Stimulated activated naive CD8-positive, alpha-beta T cell treated with anti-CD3 and anti-CD28 coated beads, Interleukin-15, amount 100 ng/mL, for 72 hours (primary cell): ENCODE results near the gene SRSF7.
A peak's percentile ranks its signal among the peaks of the same experiment; 100 is the strongest.
"Not testable (repeated sequence)": the region's sequence is repeated elsewhere in the genome, so short reads cannot be mapped to it uniquely, and the experiment has no call there.

Source experiments
- ATAC-seq: fragments of 150-1000 bp; cut with Tn5 transposase; 2 replicates; pipeline ENCODE4 v1.10.0; 2021; ENCODE audit warnings: mild to moderate bottlenecking, moderate library complexity
- DNase-seq, 2 donors: peaks; one replicate each; pipeline ENCODE4 v3.0.0; 2021 to 2022
- H3K27ac Mint-ChIP-seq, 2 donors: one replicate each; pipeline ENCODE4 v1.8.0; 2022; ENCODE audit warnings: mild to moderate bottlenecking in 2 of 2, mixed read lengths in 2 of 2, moderate library complexity in 2 of 2
- H3K27me3 Mint-ChIP-seq: one replicate; pipeline ENCODE4 v1.8.0; 2022; ENCODE audit warnings: mixed read lengths
- H3K4me1 Mint-ChIP-seq: one replicate; pipeline ENCODE4 v1.8.0; 2022; ENCODE audit warnings: mild to moderate bottlenecking, mixed read lengths
- H3K4me3 Mint-ChIP-seq, 2 donors: one replicate each; pipeline ENCODE4 v1.8.0; 2022; ENCODE audit warnings: mild to moderate bottlenecking in 2 of 2, mixed read lengths in 2 of 2, moderate library complexity in 1 of 2
- H3K9me3 Mint-ChIP-seq, 2 donors: one replicate each; pipeline ENCODE4 v1.8.0; 2022; ENCODE audit warnings: mixed read lengths in 2 of 2

SRSF7 gene

DNA sequence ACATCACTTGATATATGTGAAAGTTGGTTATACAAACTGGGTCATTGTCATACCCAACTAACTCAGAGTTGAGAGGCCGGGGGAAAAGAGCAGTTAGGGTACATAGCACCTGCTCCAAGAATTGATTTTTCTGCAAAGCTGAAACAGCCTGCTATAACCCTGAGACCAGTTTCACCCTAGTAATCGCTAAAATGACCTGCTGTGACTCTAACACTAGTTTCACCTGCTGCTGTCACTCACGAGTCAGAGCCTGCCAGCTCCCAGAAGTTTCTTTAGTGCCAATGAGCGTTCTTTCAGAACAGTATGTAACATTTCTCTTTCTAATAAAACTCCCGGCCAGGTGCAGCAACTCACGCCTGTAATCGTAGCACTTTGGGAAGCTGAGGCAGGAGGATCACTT is 28.0 kb downstream of the SRSF7 start:
- ATAC-seq, result peak; percentile 56
- DNase-seq, result no peak
- Mint-ChIP-seq H3K4me1 (peaks cover 64% of the 10 kb centered on the region), H3K9me3 (peaks cover 4 to 7% of the 10 kb centered on the region in 2 donors), H3K27me3 (no peaks in the 10 kb centered on the region), H3K4me3 (peak overlapping the region; percentile 71), H3K27ac (peak overlapping the region; percentile 34 to 38)

DNA sequence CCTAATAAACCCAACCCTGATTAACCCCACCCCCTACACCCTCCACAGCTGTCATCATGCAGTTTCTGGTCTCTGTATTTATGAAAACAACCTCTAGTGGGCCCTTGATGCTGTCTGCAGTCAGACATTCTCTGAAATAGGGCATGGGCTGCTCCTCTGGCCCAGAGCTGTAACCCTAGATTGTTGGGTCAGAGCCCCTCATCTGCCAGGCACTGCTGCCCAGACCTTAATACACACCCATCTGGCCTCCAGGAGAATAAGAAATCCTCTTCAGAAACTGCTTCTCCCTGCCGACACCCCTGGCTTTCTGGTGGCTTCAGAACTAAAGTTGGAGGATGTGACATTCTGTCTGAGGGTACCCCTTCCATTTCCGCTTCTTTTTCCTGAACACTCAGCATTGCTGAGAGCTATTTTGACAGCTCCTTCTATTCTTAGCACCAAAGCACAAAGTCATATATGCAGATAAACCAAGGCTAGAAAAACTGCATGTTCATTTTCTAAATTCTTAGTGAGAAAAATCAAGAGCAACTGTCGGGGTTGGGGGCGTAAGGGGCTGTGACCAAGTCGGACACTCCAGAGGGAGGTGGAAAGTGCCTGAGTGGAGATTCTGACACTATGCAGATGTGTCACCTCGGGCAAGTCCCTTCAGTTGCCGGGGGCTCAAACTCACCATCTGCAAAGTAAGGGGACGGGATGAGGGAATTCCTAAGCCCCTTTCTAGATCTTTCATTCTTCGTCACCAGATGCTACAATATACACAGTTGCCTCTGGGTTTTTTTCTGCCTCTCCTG is 28.7 kb downstream of the SRSF7 start:
- peak; percentile 88 for ATAC-seq
- Mint-ChIP-seq H3K4me3 (peak overlapping the region; percentile 71), H3K27me3 (no peaks in the 10 kb centered on the region), H3K4me1 (peaks cover 64% of the 10 kb centered on the region), H3K27ac (peak overlapping the region; percentile 90), H3K9me3 (peaks cover 4 to 7% of the 10 kb centered on the region in 2 donors)
- peak in 1 of 2 donors; percentile 69 for DNase-seq

DNA sequence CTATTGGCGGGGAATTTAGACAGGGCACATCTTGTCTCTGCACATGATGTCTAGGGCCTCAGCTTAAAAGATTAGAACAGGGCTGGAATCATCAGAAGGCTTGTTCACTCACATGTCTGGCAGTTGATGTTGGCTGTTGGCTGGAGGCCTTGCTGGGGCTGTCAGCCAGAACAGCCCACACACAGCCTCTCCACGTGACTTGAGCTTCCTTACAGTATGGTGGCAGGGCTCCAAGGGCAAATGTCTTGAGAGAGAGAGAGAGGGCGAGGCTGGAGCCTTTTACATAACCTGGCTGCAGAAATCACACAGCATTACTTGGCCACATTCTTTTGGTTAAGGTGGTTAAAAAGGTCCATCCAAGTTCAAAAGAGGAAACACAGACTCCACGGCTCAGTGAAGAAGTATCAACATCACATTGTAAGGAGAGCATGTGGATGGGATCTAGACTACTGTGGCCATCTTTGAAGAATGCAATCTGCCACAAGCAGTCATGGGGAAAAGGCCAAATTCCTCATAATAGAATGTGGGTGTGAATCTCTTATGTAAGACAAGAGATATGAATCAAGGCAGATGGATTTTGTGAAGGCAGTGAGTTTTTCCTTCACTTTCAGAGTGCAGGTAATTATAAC is 30.4 kb downstream of the SRSF7 start:
- H3K27ac Mint-ChIP-seq, result peak overlapping the region in 1 of 2 donors; percentile 79
- no peak for DNase-seq

DNA sequence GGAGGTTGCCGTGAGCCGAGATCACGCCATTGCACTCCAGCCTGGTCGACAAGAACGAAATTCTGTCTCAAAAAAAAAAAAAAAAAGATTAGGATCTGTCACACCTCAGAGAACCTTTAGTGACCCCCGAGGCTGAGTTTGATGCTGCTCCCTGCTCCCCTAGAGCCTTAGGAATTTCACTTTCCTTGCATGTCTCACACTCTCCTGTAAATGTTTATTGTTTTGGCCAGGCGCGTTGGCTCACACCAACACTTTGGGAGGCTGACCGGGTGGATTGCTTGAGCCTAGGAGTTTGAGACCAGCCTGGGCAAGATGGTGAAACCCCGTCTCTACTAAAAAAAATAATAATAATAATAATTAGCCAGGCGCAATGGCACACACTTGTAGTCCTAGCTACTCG is 31.5 kb downstream of the SRSF7 start:
- Mint-ChIP-seq H3K9me3 (peaks cover 4 to 7% of the 10 kb centered on the region in 2 donors), H3K4me1 (peaks cover 58% of the 10 kb centered on the region), H3K4me3 (no peak overlapping the region), H3K27ac (no peak overlapping the region), H3K27me3 (no peaks in the 10 kb centered on the region)
- DNase-seq (no peak), ATAC-seq (no peak)

More for the DNA sequence above, 30.4 kb downstream of the SRSF7 start:
- Mint-ChIP-seq H3K4me3 (peak overlapping the region in 1 of 2 donors; percentile 52), H3K27me3 (no peaks in the 10 kb centered on the region), H3K4me1 (peaks cover 62% of the 10 kb centered on the region), H3K9me3 (peaks cover 4 to 7% of the 10 kb centered on the region in 2 donors)
- ATAC-seq, result no peak

DNA sequence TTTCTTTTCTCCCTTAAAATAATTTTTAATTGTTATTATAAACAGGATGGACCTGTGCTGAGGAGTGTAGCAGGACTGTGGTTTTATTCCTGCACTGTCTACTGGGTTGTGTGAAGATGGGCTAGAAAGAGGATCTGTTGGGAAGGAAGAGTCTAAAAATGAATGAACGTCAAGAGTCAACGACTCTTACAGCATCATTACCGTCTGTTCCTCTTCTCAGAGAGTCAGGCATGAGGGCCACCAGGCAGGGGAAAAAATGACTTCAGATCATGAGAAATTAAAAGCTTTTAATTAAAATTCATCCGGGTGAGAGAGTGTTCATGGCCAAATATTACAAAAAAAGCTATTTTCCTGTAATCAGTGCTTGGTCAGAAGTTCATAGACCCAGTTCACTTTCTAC is 32.6 kb downstream of the SRSF7 start:
- Mint-ChIP-seq H3K4me3 (no peak overlapping the region), H3K27ac (no peak overlapping the region), H3K4me1 (peaks cover 58% of the 10 kb centered on the region), H3K27me3 (no peaks in the 10 kb centered on the region), H3K9me3 (peaks cover 4 to 7% of the 10 kb centered on the region in 2 donors)
- DNase-seq (no peak), ATAC-seq (no peak)

DNA sequence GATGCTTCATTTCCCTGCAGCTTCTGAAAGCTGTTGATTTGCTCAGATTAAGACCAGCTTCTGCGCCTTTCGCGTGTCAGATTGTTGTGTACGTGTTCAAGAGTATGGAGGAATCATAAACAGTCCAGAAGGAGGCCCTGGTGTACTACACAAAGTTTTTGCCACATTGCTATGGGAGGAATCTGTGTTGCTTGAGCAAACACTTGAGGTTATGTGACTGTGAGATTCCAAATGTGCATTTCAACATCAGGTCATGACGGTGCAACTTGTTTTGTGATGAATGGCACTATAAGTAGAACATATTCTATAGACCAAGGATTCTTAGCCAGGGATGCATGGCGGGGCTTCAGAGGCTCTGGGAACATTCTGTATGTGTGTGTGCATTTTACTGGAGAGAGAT is 35.0 kb downstream of the SRSF7 start:
- no peaks in the 10 kb centered on the region for H3K27me3 Mint-ChIP-seq
- H3K4me3 Mint-ChIP-seq, result no peak overlapping the region
- H3K9me3 Mint-ChIP-seq, result peaks cover 10 to 14% of the 10 kb centered on the region in 2 donors
- peak overlapping the region in 1 of 2 donors; percentile 27 for H3K27ac Mint-ChIP-seq
- peaks cover 46% of the 10 kb centered on the region for H3K4me1 Mint-ChIP-seq
- DNase-seq (no peak), ATAC-seq (no peak)

DNA sequence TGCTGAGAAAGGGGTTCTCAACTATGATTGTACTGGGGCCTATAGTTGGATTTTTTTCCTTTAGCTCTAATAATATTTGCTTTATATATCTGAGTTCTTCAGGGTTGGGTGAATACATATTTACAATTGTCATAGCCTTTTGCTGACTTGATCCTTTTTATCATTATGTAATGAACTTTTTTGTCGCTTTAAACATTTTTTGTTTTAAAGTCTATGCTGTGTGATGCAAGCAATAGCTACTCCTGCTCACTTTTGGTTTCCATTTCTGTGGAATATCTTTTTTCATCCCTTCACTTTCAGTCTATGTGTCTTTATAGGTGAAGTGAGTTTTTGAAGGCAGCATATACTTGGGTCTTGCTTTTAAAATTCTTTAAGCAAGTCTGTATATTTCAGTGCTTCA is 36.2 kb downstream of the SRSF7 start:
- not testable (repeated sequence) for ATAC-seq, H3K4me3 Mint-ChIP-seq, H3K27me3 Mint-ChIP-seq, H3K9me3 Mint-ChIP-seq, DNase-seq
- H3K4me1 Mint-ChIP-seq, result peaks cover 39% of the 10 kb centered on the region
- peak overlapping the region in 1 of 2 donors; percentile 20 for H3K27ac Mint-ChIP-seq

DNA sequence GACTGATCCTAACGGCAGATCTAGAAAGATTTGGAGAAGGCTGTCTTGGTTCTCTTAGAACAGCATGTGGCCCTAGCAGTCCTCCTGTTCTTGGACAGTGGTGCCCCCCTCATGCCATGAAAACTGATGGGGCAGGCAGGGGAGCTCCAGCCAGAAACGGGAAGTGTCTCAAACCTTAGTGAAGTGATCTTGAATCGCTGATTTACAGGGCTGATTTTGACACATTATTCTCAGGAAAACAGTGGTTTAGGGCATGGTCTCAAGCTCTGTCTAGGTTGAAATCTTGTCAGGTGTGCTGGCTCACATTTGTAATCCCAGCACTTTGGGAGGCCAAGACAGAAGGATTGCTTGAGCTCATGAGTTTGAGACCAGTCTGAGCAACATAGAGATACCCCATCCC is 37.8 kb downstream of the SRSF7 start:
- Mint-ChIP-seq H3K27me3 (no peaks in the 10 kb centered on the region), H3K4me1 (peaks cover 48% of the 10 kb centered on the region), H3K4me3 (no peak overlapping the region), H3K9me3 (peaks cover 6 to 7% of the 10 kb centered on the region in 2 donors), H3K27ac (peak overlapping the region in 1 of 2 donors; percentile 44)
- ATAC-seq (no peak), DNase-seq (no peak)

DNA sequence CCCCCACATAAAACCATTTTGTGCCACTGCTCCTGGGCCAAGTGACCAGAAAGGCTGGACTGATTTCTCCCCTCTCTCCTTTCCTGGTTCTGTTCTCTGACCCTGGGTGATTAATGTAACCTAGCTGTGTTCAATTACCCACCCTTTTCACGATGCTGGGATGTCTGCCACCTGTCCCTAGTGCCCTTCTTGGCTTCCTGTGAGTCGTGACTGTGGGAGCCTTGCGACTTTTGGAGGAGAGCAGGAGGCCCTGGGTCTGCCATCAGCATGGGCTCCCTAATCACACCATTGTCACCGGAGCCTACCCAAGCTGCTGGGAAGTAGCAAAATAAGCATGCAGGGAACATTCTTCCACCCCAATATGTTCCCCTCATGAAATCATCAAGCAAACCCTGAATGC is 38.3 kb downstream of the SRSF7 start:
- no peak for ATAC-seq
- Mint-ChIP-seq H3K4me3 (no peak overlapping the region), H3K4me1 (peaks cover 52% of the 10 kb centered on the region), H3K9me3 (peaks cover 6 to 7% of the 10 kb centered on the region in 2 donors), H3K27ac (no peak overlapping the region), H3K27me3 (no peaks in the 10 kb centered on the region)
- DNase-seq, result no peak

DNA sequence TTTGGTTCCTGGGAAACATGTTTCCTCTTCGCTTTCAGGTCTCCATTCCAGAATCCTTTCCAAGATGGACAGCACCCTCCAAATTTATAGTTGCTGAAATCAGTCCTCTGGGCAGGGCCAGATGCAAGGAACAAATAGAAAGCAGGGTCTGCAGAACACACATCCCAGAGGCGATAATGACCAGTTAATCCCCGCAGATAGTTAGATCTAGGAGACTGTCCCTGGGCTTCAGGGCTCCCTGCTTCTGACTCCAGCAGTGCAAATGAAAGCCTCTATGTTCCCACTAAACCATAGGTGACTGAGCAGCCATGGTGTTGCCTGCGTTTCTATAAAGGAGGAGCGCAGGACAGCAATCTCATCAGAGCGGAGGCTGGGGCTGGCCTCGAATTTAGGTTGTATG is 38.7 kb downstream of the SRSF7 start:
- Mint-ChIP-seq H3K27me3 (no peaks in the 10 kb centered on the region), H3K27ac (no peak overlapping the region), H3K9me3 (peaks cover 6 to 7% of the 10 kb centered on the region in 2 donors), H3K4me3 (no peak overlapping the region), H3K4me1 (peaks cover 55% of the 10 kb centered on the region)
- no peak for DNase-seq
- ATAC-seq, result no peak

DNA sequence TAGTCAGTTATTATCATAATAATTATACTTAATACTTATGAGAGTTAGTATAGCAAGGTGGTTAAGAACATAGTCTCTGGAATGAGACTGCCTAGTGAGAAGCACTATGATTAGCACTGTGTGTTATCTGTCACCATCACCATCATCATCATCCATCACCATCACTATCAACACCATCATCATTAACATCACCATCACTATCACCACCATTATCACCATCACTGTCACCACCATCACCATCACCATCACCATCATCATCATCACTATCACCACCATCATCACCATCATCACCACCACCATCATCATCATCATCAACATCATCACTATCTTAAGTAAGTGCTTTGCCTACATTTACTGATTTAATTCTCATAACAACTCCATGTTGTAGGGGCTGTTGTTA is 39.6 kb downstream of the SRSF7 start:
- H3K4me1 Mint-ChIP-seq, result peaks cover 64% of the 10 kb centered on the region
- no peak overlapping the region for H3K4me3 Mint-ChIP-seq
- ATAC-seq (no peak), DNase-seq (no peak)
- no peaks in the 10 kb centered on the region for H3K27me3 Mint-ChIP-seq
- H3K9me3 Mint-ChIP-seq, result peaks cover 6 to 7% of the 10 kb centered on the region in 2 donors
- no peak overlapping the region for H3K27ac Mint-ChIP-seq

DNA sequence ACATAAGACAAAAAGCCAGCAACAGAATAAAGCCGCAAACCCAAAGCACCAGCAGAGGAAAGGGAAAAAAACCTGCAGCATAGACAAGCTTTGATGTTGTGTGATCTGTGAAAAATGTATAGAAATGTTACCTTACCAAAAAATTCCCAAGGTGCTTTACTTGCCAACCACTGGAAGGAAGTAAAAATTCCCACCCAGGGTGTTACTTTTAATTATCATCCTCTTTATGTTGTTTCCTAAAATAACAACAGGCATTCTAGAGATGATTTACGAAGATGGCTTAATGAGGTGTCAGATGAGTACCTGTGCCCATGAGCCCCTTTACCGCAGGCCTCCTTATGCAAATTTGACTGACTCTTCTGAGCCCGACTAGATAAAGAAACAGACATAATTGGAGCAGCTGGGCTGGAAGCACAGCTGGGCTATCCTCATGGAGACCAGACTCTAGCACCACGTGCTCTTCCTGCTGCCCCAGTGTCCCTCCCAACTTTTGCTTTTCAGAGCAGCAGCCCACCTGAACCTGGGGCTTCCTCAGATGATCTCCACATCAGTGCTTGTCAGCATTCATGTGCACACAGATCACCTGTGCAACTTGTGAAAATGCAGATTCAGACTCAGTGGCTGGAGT is 41.5 kb downstream of the SRSF7 start:
- peak; percentile 32 to 49 for DNase-seq
- Mint-ChIP-seq H3K9me3 (peaks cover 6 to 7% of the 10 kb centered on the region in 2 donors), H3K4me1 (peaks cover 58% of the 10 kb centered on the region), H3K27me3 (no peaks in the 10 kb centered on the region), H3K4me3 (peak overlapping the region; percentile 55 to 88), H3K27ac (peak overlapping the region; percentile 36 to 85)
- ATAC-seq, result peak; percentile 91

DNA sequence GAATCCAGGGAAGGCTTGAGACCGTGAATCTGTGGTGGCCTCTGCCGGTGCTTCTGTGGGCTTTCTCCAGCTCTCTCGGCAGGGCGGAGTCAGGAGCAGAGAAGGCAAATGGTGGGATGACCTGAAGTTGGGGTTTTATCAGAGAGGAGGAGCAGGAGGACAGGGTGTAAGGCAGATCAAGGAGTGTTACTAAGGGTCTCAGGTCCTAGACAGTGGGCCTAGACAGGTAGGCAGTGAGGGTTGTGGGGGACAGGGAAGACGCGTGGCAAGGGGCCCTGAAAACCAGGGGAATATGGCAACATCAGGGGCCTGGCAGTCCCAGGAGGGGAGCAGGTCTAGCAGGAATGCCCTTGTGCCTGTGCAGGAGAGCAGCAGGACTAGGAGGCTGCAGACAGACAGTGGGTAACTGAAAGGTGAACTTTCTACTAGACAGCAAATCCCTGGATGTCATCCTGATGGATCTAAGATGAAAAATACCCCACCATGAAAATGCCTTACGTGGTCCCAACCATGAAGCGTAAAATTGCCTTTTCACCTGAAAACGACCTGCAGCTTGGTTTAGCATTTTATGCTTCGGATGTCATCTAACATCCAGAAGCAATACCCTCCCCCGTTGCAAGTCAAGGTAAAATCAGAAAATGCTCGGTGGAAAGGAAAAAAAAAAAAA is 42.1 kb downstream of the SRSF7 start:
- H3K9me3 Mint-ChIP-seq, result peaks cover 6 to 7% of the 10 kb centered on the region in 2 donors
- peaks cover 52% of the 10 kb centered on the region for H3K4me1 Mint-ChIP-seq
- DNase-seq, result no peak
- H3K4me3 Mint-ChIP-seq, result peak overlapping the region; percentile 55 to 88
- ATAC-seq, result peak; percentile 28
- H3K27me3 Mint-ChIP-seq, result no peaks in the 10 kb centered on the region
- peak overlapping the region; percentile 57 to 93 for H3K27ac Mint-ChIP-seq

DNA sequence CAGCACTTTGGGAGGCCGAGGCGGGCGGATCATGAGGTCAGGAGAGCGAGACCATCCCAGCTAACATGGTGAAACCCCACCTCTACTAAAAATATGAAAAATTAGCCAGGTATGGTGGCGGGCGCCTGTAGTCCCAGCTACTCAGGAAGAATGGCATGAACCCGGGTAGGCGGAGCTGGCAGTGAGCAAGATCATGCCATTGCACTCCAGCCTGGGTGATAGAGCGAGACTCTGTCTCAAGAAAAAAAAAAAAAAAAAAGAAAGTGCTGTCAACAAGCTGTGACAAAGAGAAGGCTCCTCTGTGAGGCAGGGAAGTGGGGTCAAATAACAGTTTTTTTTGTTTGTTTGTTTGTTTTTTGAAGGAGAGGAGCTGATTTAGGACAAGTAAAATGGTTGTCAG is 42.7 kb downstream of the SRSF7 start:
- peaks cover 48% of the 10 kb centered on the region for H3K4me1 Mint-ChIP-seq

DNA sequence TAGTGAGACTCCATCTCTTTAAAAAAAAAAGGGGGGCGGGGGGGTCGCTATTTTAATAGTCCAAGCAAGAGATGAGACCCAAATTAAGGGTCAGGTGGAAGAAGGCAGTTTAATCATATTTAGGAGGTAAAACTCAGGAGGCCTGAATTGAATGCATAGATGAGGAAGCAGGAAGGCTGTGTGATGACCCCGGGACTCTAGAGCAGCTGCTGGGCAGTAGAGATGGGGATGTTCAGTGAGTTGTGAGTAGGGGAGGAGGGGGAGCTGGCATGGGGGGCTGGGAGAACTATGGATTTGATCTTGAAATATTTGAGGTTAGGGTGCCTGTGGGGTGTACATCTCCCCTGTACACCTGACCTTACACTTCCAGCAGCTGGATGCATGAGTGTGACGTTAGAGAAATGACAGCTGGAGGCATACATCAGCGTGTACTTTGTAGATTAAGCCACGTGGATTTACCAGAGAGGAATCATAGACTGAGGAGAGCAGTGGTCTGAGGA is 44.3 kb downstream of the SRSF7 start:
- Mint-ChIP-seq H3K4me3 (peak overlapping the region in 1 of 2 donors; percentile 13), H3K27ac (peak overlapping the region; percentile 28 to 64), H3K9me3 (peaks cover 6% of the 10 kb centered on the region in 2 donors), H3K27me3 (no peaks in the 10 kb centered on the region), H3K4me1 (peaks cover 44% of the 10 kb centered on the region)
- DNase-seq, result no peak
- no peak for ATAC-seq

More for the DNA sequence above, 42.7 kb downstream of the SRSF7 start:
- ATAC-seq, H3K9me3 Mint-ChIP-seq, DNase-seq, H3K27me3 Mint-ChIP-seq: not testable (repeated sequence)
- Mint-ChIP-seq H3K27ac (peak overlapping the region; percentile 57 to 93), H3K4me3 (peak overlapping the region; percentile 55 to 88)
